ENCODE measurements around the gene TMEM238.
"Not testable (repeated sequence)": the region's sequence is repeated elsewhere in the genome, so short reads cannot be mapped to it uniquely, and the experiment has no call there.

TMEM238 gene

GRCh38 chr19:55384131-55384919 lies at the start of gene TMEM238:
Gene TMEM238 (minus strand): TSS chr19:55384292. CDS start chr19:55384259, 33 bp downstream.
- DNase-seq: peak; percentile 37

- no peak for DNase-seq
Measured at GRCh38 chr19:55433292-55433691, 49.2 kb upstream of the TMEM238 start.

- DNase-seq: no peak
Measured at GRCh38 chr19:55432241-55432959, 48.3 kb upstream of the TMEM238 start.

- DNase-seq: no peak
Measured at GRCh38 chr19:55431183-55431582, 47.1 kb upstream of the TMEM238 start.

GRCh38 chr19:55426042-55426441 lies 42.0 kb upstream of the TMEM238 start:
- no peak for DNase-seq

- no peak for DNase-seq
Measured at GRCh38 chr19:55424518-55424917, 40.4 kb upstream of the TMEM238 start.

- DNase-seq: no peak
Measured at GRCh38 chr19:55423225-55424005, 39.3 kb upstream of the TMEM238 start.

GRCh38 chr19:55421281-55421680 lies 37.2 kb upstream of the TMEM238 start:
- DNase-seq: peak; percentile 58

- DNase-seq: no peak
Measured at GRCh38 chr19:55419624-55420236, 35.6 kb upstream of the TMEM238 start.

- DNase-seq: no peak
Measured at GRCh38 chr19:55419103-55419502, 35.0 kb upstream of the TMEM238 start.

- DNase-seq: peak; percentile 73
Measured at GRCh38 chr19:55418185-55418584, 34.1 kb upstream of the TMEM238 start.

- DNase-seq: no peak
Measured at GRCh38 chr19:55410168-55410567, 26.1 kb upstream of the TMEM238 start.

- not testable (repeated sequence) for DNase-seq
Measured at GRCh38 chr19:55409179-55409578, 25.1 kb upstream of the TMEM238 start.

GRCh38 chr19:55408533-55408872 lies 24.4 kb upstream of the TMEM238 start:
- DNase-seq: no peak

- DNase-seq: peak; percentile 99
Measured at GRCh38 chr19:55407800-55408532, 23.9 kb upstream of the TMEM238 start.

- DNase-seq: not testable (repeated sequence)
Measured at GRCh38 chr19:55407550-55407799, 23.4 kb upstream of the TMEM238 start, which contains the start of gene UBE2S. Gene UBE2S (minus strand): TSS chr19:55407788. CDS start chr19:55407589, 199 bp downstream.

- DNase-seq: peak; percentile 25
Measured at GRCh38 chr19:55406826-55407549, 22.9 kb upstream of the TMEM238 start.

- no peak for DNase-seq
Measured at GRCh38 chr19:55406091-55406825, 22.2 kb upstream of the TMEM238 start.

GRCh38 chr19:55405638-55406037 lies 21.5 kb upstream of the TMEM238 start:
- DNase-seq: no peak

- no peak for DNase-seq
Measured at GRCh38 chr19:55402509-55402908, 18.4 kb upstream of the TMEM238 start.

GRCh38 chr19:55401390-55401789 lies 17.3 kb upstream of the TMEM238 start:
- not testable (repeated sequence) for DNase-seq

Data from CD4-positive, alpha-beta T cell treated with Interleukin-17A for 1 hour (primary cell).